ENCODE data around the gene TTLL8.

TTLL8 gene

DNA sequence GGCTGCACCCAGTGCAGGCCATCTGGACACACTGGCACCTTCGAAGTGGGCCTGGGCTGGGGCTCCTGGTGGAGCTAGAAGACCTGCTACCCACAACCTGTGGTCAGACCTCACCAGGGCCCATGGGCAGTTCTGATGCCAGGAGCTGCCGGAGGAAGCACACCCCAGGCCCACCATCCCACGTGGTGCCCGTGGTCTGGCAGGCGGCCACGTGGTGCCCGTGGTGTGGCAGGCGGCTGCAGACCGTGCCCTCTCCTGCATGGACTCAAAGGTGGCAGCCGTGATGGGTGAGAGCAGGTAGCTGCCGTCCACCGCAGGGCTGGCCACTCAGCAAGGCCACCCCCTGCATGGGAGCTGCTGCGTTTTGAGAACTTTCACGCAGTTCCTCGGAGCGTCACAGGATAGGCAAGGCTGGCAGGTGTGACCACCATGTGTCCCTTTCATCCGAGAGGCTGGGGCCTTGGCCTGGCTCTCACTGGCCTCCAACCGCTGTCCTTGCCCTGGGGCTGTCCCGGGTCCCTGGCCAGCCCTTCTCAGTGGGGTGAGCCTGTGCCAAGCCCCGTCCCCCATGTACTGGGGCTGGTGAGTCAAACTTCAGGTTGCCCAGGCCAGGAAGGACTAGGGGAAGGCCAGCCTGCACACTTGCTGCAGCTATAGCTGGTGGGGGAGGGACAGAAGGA, 41.6 kb downstream of the TTLL8 start:
- DNase-seq, result no peak

DNA sequence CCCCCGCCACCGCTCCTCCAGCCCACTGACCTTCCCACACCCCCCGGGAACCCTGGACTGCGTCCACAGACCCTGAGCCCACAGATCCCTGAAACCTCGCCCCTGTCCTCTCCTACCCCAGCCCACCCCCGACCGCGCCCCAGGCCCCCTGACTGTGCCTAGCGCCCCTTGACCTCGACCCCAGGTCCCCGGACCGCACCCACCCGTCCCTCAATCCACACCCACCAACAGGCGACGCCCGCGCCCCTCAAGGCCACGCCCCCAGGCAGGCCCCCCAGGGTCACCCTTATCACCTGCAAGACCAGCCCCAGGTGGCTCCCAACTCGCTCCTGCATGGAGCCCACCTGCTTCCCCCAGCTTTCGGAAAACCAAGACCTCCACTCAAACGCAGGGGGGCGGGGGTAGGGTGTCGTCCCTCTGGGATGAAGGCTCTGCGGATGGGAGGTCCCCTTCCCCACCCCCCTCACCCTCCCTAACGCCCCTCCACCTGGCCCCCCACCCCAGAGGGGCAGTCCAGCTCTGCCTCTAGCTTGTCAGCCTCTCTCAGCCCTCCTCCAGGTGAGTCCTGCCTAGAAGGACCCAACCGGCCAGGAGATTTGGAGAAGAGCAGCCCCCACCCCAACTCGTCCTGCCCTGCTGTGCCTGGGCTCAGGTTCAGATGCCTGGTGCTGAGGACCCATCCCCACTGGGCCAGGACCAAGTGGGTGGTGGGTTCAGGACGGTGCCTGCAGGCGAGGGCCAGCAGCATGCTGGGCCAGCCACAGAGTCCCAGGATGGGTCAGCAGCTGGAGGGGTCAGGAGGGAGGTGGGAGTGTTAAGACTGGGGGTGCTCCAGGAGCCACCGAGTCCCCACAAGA, 42.4 kb downstream of the TTLL8 start:
- no peak for DNase-seq

GRCh38 chr22:50014655-50015401, 43.3 kb downstream of the TTLL8 start:
- no peak for DNase-seq

GRCh38 chr22:50014053-50014501, 44.0 kb downstream of the TTLL8 start:
- no peak for DNase-seq

- DNase-seq, result no peak
These were observed 45.6 kb downstream of the TTLL8 start, which contains the start of gene IL17REL for GRCh38 chr22:50012211-50013181. Gene IL17REL, minus strand, starts transcription at chr22:50012765. Its CDS starts 119 bp downstream, at chr22:50012646.

DNA sequence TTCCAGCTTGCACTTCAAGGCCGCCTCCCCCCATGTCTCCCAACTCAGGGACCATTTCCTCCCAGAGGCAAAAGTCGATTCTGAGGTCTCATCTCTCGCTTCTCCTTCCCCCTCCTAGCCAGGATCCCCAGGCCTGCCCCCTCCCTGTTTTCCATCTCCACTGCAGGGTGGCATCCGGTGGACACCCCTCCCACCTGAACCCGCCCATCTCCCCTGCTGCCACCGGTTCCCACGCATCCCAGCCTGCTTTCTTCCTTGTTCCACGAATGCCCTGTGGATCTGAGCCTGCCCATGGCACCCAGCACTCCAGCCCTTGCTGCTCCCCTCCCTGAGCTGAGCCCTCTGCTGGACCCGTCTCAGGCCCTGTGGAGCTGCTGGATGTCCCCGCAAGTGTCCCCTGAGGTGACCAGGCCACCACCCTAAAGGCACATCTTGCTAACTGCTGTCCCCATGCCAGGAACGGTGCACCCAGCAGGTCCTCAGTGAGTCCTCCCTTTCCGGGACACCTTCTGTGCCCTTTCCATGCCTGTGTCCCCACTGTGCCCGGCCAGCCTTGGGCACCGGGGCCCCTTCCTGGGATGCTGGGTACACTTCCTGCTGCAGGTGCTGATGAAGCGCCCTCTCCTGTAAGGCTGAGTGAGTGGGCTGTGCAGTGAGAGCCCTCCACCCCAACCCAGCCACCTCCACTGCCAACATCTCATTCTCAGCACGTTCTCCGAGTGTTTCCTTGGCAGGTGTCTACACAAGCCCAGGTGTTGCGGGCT, 46.5 kb downstream of the TTLL8 start:
- no peak for DNase-seq

- no peak for DNase-seq
These were observed 47.2 kb downstream of the TTLL8 start for GRCh38 chr22:50010676-50011446.

GRCh38 chr22:50009765-50010675, 48.1 kb downstream of the TTLL8 start:
- no peak for DNase-seq

GRCh38 chr22:50009251-50009650, 48.8 kb downstream of the TTLL8 start:
- no peak for DNase-seq

- peak; percentile 25 for DNase-seq
These were observed 49.7 kb downstream of the TTLL8 start for GRCh38 chr22:50008151-50009040.

GRCh38 chr22:50007057-50007511, 51.0 kb downstream of the TTLL8 start:
- DNase-seq, result no peak

GRCh38 chr22:50004918-50005317, 53.2 kb downstream of the TTLL8 start:
- no peak for DNase-seq

- no peak for DNase-seq
These were observed 55.3 kb downstream of the TTLL8 start for GRCh38 chr22:50002791-50003190.

GRCh38 chr22:50001388-50002231, 56.5 kb downstream of the TTLL8 start:
- no peak for DNase-seq

GRCh38 chr22:50000587-50001387, 57.3 kb downstream of the TTLL8 start:
- no peak for DNase-seq

GRCh38 chr22:49999946-50000586, 58.0 kb downstream of the TTLL8 start:
- no peak for DNase-seq

All from NCI-H1092 (cell line).